UCSD-AML1 (cell line): ENCODE results near the gene NOL4L.

Source experiments
- DNase-seq: peaks from one replicate; lab custom pipeline; 2025; ENCODE audit not compliant: unreplicated experiment; lab: John Stamatoyannopoulos, UW

NOL4L gene

GRCh38 chr20:32614303-32614702 lies 29.2 kb upstream of the NOL4L start:
- no peak for DNase-seq

GRCh38 chr20:32613192-32614053 lies 28.3 kb upstream of the NOL4L start:
- DNase-seq, result no peak

GRCh38 chr20:32612351-32613191 lies 27.4 kb upstream of the NOL4L start:
- no peak for DNase-seq

GRCh38 chr20:32611868-32612267 lies 26.7 kb upstream of the NOL4L start:
- DNase-seq, result no peak

GRCh38 chr20:32611286-32611685 lies 26.2 kb upstream of the NOL4L start:
- DNase-seq, result no peak

GRCh38 chr20:32610472-32611218 lies 25.5 kb upstream of the NOL4L start:
- DNase-seq, result no peak

- no peak for DNase-seq
These were observed 24.9 kb upstream of the NOL4L start for GRCh38 chr20:32609993-32610392.

GRCh38 chr20:32609111-32609773 lies 24.1 kb upstream of the NOL4L start:
- DNase-seq, result no peak

- no peak for DNase-seq
These were observed 23.5 kb upstream of the NOL4L start for GRCh38 chr20:32608664-32609015.

- no peak for DNase-seq
These were observed 22.9 kb upstream of the NOL4L start for GRCh38 chr20:32607727-32608663.

GRCh38 chr20:32607324-32607723 lies 22.2 kb upstream of the NOL4L start:
- no peak for DNase-seq

GRCh38 chr20:32606790-32607189 lies 21.7 kb upstream of the NOL4L start:
- no peak for DNase-seq

GRCh38 chr20:32606107-32606506 lies 21.0 kb upstream of the NOL4L start:
- DNase-seq, result no peak

GRCh38 chr20:32605167-32605656 lies 20.1 kb upstream of the NOL4L start:
- DNase-seq, result no peak

GRCh38 chr20:32603046-32603726 lies 18.1 kb upstream of the NOL4L start:
- DNase-seq, result no peak

GRCh38 chr20:32602273-32602672 lies 17.1 kb upstream of the NOL4L start:
- DNase-seq, result no peak

GRCh38 chr20:32600681-32601237 lies 15.6 kb upstream of the NOL4L start:
- no peak for DNase-seq

- no peak for DNase-seq
These were observed 14.7 kb upstream of the NOL4L start for GRCh38 chr20:32599783-32600340.
